ENCODE results near the gene KCNN3.

Gene KCNN3

DNA sequence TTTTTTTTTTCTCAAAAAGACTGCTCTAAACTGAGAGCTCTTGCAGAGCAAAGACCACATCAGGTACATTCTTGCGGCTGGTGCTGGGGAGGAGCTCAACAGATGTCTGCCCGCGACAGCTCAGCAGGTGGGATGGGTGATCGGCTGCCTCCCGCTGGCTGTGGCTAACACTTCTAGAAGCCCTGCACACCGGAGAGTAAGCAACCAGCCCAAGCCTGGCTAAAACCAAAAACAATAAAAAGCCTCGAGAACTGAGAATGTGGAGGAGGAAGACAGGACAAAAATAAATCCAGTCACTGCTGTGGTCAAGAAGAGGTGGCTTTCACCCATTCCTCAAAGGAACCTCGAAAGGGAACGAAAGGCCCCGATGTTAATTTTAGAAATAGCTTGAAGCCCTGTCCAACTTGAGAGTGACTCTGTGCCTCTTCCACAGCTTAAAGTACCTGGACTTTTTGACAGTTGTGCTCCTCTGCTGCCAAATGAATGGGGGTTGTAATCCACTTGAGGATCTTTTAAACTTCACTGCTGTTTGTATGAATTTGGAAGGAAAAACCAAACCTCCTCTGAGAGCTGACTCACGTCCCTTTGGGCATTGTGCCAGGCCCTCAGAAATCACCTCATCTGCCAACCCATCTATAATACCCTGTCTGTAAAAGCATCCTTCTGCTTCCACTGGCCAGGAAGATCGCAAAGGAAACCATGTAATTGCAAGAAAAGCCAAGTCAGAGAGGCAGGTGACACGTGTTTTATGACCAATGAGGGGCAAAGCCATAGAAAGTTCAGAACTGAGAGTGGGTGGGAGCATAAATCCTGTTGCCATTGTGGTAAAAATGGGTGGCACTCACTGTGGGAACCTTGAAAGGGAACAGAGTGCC lies 78.6 kb downstream of the KCNN3 start:
- DNase-seq: no peak

- DNase-seq: no peak
These were observed 81.2 kb downstream of the KCNN3 start for GRCh38 chr1:154788886-154789285.

DNA sequence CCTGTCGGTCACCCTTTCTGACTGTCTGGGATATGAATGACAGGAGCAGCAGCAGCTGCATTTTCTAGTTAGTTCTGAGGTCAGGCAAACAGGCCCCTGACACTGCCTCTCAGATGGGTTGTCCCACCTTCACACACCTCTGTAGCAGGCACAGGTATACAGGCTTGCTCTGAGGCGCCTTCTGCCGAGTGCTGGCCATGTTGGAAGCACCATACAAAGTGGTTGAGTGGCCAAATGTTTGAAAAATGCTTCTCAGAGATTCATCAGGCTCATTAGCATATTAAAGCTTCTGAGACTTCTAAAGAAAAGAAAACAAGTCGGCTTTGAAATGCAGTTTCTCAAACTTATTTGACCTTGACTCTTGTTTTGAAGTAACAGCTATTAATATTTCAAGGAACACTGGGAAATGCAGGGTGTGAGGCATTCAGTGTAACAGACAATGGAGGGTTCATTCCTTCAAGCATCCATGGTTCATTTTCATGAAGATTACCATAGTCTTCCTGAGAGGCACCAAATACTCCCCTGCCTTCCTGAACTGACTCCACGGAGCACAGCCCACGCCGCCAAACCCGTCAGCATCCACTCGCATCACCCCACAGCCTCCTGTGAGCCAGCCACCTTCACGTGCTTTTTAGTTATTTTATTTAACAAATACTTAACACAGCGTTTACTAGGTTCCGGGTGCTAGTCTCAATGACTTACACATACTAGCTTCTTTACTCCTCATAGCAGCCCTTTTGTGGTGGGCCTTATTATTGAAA lies 81.8 kb downstream of the KCNN3 start:
- no peak for DNase-seq

DNA sequence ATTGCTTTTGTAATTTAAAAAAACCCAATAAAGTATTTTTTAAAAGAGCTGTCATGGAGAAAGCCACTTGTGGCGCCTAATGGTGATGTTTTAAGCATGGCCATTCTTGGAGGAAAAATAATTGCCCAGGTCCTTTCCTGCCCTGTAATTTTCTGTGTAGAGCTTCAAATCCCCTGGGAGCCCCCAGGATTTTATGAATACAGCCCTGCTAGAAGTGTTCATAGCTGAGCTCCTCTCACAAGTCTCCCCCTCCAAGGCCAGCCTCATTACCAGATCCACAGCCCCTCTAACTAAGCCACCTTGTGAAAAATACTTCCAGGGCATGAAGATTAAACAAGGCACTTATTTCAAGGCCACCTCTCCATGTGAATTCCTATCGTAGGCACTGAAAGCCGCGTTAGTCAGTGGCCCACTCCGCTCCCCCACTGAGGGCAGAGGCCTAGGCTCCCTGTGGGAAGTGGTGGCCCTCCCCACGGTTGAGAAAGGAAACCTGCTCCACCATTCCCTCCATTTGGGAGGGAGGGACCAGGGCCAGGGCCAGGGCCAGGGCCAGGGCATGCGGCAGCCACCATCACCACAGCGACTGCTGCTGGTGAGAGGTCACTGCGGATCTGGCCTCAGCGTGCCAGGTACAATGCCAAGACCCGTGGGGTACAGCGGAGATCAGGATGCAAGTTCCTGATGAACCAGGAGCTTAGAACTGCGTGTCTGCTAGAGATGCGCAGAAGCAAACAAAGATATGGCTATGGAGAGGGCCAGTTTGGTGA lies 83.1 kb downstream of the KCNN3 start:
- DNase-seq: no peak

- no peak for DNase-seq
These were observed 85.1 kb downstream of the KCNN3 start for GRCh38 chr1:154784924-154785531.

DNA sequence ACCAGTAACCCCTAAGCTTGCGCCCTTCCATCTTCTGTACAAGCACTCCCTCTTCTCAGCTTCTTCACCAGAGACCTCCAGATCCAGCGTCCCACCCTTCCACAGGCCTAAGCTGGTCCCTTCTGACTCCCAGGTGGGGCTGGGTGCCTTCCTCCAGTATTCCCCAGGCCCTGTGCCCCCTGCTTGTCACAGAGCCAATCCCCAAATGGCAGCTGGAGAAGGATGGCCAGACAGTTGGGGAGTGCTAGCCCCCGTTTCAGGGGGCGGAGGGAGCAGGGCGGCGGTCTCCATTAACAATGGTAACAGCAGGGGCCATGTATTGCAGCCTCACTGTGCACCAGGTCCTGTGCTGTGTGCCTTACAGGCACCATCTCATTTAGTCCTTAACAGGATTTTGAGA lies 85.7 kb downstream of the KCNN3 start:
- DNase-seq: no peak

DNA sequence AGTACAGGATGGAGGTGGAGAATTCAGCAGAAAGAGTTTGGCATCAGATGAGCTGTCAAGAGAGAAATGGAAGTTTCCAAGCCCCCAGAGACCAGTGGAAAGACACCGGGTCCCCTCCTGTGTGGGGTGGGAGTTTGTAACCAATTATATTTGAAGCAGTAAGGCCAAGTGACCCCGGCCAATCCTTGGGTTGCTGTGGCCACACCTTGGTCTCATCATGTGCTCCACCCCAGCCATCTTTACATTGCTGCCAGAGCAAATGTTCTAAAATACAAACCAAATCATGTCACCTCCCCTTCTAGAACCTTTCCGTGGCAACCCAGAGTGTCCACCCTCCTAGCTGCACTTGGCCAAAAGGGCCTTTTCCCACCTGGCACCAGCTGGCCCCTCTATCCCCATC lies 86.1 kb downstream of the KCNN3 start:
- no peak for DNase-seq

DNA sequence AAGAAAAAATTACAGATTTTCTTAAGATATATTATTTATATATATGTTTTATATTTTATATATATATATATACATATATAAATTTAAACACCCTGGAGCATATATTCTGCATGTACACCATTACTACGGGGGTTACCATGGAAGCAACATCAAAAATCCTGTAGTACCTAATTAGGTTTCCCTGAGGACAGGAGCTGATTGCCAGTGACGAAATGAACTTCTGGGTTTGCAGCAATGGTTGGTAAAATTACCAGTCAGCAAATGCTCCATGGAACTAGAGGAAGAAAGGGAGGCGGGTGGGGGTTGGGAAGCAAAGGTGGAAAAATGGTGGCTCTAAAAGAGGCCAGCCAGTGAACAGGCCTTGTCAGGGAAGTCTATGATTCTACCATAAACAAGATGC lies 89.5 kb downstream of the KCNN3 start:
- DNase-seq: no peak

DNA sequence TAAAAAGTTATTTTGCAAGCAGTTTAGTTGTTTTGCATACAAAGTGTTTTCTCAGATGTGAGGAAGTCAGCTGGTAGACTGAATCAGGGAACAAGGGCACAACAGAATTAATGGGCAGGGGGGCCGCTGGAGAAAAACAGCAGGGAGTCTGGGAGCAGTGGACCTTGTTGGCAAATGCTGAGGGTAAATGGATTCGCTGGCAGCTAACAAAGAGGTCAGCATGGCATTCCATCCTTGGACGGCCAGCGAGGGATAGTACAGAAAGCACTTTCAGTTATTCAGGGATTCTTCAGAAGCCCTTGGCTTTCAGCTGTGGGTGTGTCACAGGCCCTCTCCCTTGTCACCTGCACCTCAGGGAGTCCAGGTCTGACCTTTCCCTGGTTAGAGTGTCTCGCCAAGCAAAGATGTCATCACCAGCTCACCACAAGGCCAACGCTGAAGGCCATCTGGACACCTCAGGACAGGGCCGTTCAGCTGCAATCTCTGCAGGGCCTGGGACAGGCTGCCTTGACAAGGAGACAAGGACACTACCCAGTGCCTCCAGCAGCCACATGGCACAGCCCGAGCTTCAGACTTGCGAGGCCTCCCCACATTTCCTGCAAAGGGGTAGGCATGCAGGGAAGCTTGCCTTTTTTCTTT lies 90.4 kb downstream of the KCNN3 start:
- no peak for DNase-seq

DNA sequence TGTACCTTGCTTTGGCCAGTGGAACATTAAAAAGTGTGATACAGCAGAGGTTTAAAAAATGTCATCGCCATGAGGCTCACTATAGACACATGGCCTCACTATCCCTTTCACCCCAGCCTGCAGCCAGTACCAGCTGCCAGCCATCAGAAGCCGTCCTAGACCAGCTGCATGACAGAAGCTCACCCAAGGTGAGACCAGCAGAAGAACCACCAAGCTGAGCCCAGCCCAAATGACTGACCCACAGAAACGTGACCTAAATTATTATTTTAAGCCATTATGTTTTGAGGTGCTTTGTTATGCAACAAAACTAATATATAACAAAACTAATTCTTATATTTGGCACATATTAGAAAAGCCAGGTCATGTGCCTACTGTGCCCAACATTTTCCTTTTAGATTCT lies 91.1 kb downstream of the KCNN3 start:
- DNase-seq: no peak

DNA sequence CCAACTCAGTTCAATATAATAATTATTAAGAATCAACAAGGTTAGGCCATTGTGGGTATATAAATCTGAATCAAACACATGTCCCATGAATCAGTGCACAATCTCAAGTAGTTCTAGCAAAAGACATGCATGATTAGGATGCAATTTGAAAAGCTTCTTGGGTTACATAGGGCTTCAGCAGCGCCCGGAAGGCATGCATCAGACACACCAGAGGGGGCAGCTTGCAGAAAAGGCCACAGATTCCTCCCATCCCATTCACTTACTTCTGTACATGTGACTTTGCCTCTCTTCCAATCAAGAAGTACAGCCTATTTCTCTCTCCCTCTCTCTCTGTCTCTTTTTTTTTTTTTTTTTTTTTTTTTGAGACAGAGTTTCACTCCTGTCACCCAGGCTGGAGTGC lies 91.8 kb downstream of the KCNN3 start:
- no peak for DNase-seq

DNA sequence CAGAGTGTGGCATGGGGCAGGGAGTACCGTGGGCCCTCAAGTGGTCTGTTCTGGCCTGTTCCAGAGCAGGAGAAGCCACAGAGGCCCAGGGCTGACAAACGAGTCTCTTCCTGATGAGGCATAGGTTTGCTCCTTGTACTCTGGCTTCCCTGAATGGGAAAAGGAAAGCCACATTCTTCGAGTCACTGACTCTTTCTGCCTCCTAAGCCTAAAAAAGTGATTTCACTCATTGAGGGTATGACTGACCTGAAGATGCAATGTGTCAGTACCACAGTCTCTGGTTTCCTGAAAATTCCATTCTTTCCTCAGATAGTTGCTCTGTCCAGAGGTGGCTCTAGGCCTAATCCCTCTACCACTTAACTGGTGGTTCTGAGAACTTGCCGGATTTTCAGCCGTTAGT lies 92.3 kb downstream of the KCNN3 start:
- no peak for DNase-seq

- DNase-seq: no peak
These were observed 92.9 kb downstream of the KCNN3 start for GRCh38 chr1:154777154-154777553.

DNA sequence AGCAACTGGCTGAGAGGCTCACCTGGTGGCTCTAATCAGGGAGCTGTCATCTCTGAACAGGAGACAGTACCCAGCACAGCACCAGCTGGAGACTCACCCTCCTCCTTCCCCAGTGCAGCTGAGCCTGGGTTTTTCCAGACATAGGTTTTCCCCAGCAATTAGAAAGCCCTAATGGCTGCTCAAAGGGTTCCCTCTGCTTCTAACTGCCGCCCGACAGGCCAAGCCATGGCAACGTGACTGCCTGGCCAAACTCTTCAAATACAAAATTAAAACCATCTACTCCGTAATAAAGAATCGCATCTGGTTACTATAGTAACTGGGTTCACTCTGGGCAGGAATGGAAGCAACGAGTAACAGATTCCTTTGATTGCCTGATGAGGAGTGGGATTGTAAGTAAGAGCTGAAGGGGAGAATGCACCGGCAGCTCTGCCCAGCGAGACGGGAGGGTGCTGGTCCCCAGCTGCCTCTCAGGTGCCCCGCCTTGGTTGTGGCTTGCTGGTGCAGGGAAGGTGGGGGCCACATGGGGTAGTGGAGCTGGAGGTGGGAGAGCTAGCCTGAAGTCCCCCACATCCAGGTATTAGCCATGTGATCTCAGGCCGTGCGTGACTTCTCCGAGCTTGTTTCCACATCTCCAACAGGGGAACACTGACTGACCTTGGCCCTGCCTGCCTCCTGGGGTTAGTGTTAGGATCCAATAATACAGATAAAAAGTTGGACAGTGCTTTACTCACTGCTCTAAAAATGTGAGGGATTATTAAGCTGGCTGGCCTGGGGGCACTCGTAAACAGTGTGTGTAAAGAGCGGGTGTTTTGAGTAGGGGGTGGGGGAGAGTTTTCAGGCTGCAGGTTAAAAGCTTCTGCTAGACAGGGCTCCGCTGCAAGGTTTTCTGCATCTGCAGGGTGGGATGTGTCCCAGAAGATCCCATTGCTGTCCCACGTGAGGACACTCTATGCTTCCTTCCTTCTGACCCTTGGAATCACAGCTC lies 94.2 kb downstream of the KCNN3 start:
- no peak for DNase-seq

GRCh38 chr1:154774175-154774855 lies 95.8 kb downstream of the KCNN3 start:
- DNase-seq: no peak

DNA sequence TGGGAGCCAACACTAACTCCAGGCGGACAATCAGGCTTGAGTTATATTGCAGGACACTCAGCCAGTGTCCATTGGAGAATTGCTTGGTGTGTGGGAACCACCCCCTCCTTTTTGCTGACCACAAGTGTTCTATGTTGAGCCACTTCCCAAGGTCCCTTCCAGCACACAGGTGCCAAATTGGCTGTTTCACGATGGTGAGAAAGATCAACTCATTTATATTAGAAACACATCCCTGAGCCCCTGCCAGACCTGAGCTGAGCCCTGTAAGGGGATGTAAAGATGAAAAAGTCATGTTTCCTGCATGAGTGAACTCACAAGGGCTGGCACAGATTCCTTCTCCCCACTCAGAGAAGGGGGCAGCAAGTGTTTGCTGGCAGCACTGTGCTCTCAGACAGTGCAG lies 96.5 kb downstream of the KCNN3 start:
- DNase-seq: no peak

GRCh38 chr1:154772606-154773506 lies 97.2 kb downstream of the KCNN3 start:
- DNase-seq: no peak

DNA sequence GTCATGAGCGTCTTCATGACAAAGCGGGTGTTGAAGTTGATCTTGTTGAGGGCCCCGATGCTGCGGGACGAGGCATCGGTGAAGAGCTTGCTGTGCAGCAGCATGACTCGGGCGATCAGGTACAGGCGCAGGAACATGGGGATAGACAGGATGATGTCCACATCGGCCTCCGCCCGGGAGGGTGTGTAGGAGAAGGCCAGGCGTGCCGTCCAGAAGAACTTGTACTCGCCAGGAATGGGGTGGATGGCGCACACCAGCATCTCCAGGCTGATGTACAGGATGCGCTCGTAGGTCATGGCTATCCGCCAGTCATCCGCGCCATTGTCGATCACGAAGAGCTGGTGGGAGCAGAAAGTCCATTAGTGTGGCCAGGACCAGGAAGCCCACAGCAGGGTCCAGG lies 98.0 kb downstream of the KCNN3 start:
- no peak for DNase-seq

DNA sequence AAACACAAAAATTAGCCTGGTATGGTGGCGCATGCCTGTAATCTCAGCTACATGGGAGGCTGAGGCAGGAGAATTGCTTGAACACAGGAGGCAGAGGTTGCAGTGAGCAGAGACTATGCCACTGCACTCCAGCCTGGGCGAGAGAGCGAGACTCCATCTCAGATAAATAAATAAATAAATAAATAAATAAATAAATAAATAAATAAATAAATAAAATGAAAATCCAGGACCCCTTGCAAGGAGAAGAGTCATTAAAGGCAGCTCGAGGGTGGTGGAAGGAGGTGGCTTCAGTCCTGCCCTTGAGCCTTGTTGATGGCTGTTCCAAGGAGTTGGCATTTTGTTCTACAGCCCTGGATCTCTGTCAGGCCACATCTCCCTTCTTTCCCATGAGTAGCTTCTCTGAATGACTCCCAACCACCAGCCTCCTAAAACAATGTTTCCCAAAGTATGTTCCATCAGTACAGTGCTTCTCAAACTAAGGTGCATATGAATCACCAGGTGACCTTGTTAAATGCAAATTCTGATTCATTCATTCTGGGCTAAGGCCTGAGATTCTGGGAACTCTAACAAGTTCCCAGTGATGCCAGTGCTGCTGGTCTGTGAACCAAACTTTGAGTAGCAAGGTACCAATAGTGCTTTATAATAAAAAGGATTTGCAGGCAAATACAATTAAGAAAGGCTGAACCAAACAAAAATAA lies 99.0 kb downstream of the KCNN3 start:
- no peak for DNase-seq

All from femur (tissue), 1 donor.